H1 (cell line): ENCODE results near the gene CAPN10. TPM values are rescaled to one million over a fixed set of nuclear protein-coding genes. Genes with fewer than 3 reads are reported as not detected.

Experiments
- CTCF ChIA-PET: fragments of 300-600 bp; sonication (Branson Sonifier 250); formaldehyde crosslinking; loops from one replicate; lab custom pipeline; 2021; ENCODE audit not compliant: partially characterized antibody; lab: Charles Lee
- POLR2A ChIA-PET: fragments of 300-600 bp; sonication (Branson Sonifier 250); formaldehyde crosslinking; loops from one replicate; lab custom pipeline; 2021; ENCODE audit warnings: inconsistent platforms; ENCODE audit not compliant: partially characterized antibody; lab: Charles Lee
- DNase-seq, 2 experiments: peaks; one replicate each; pipeline versions ENCODE4 v3.0.0 to v3.0.0-alpha.2; 2010 to 2022; ENCODE audit warnings: low spot score in 2 of 2, low read depth in 1 of 2, mixed read lengths in 1 of 2
- FAIRE-seq: peaks from 2 replicates; lab custom pipeline; 2011; peaks lifted over from hg19 to GRCh38; lab: Jason Lieb, UNC
- H2AFZ ChIP-seq: 2 replicates; pipeline ENCODE4 v1.8.1; 2012; ENCODE audit warnings: low read length, inconsistent platforms
- H2AK5ac ChIP-seq: 2 replicates; pipeline ENCODE4 v1.6.1; 2013; ENCODE audit warnings: low read depth, low read length
- H2BK120ac ChIP-seq: replicated peaks from 2 replicates; pipeline ENCODE3; 2013; ENCODE audit warnings: low read depth, low read length, inconsistent platforms
- H2BK12ac ChIP-seq: 2 replicates; pipeline ENCODE4 v1.6.1; 2013; ENCODE audit warnings: low read depth, low read length
- H2BK15ac ChIP-seq: 2 replicates; pipeline ENCODE4 v1.6.1; 2013; ENCODE audit warnings: low read length
- H2BK20ac ChIP-seq: 2 replicates; pipeline ENCODE4 v1.6.1; 2013; ENCODE audit warnings: low read length
- H2BK5ac ChIP-seq: 2 replicates; pipeline ENCODE4 v1.6.1; 2013; ENCODE audit warnings: low read depth, low read length
- H3K14ac ChIP-seq: 2 replicates; pipeline ENCODE4 v1.6.1; 2013; ENCODE audit warnings: inconsistent platforms; ENCODE audit not compliant: insufficient read length
- H3K18ac ChIP-seq: 2 replicates; pipeline ENCODE4 v1.6.1; 2013; ENCODE audit warnings: low read length; ENCODE audit errors: extremely low read depth
- H3K23ac ChIP-seq: 2 replicates; pipeline ENCODE4 v1.6.1; 2013; ENCODE audit warnings: inconsistent platforms; ENCODE audit not compliant: insufficient read length
- H3K23me2 ChIP-seq: 2 replicates; pipeline ENCODE4 v1.6.1; 2013; ENCODE audit warnings: low read depth, low read length
- H3K27ac ChIP-seq: 2 replicates; pipeline ENCODE4 v1.6.1; 2011; ENCODE audit warnings: low read depth, low read length, inconsistent platforms
- H3K27me3 ChIP-seq, 4 experiments: replicated peaks in 1 of 4; 1 replicate in 1 of 4; 2 replicates in 3 of 4; pipeline versions ENCODE4 v1.6.1 to v1.8.1; 2011 to 2013; ENCODE audit warnings: low read length in 3 of 4, mild to moderate bottlenecking in 3 of 4, inconsistent platforms in 2 of 4, mixed read lengths in 2 of 4, moderate library complexity in 1 of 4; ENCODE audit not compliant: control insufficient read depth in 3 of 4, insufficient read depth in 3 of 4; ENCODE audit errors: extremely low read depth in 1 of 4
- H3K36me3 ChIP-seq, 4 experiments: 2 replicates each; pipeline versions ENCODE4 v1.6.1 to v1.8.1; 2011 to 2013; ENCODE audit warnings: mild to moderate bottlenecking in 4 of 4, low read length in 3 of 4, moderate library complexity in 2 of 4, control low read depth in 1 of 4, inconsistent platforms in 1 of 4; ENCODE audit not compliant: insufficient read depth in 4 of 4, control insufficient read depth in 2 of 4
- H3K4ac ChIP-seq: replicated peaks from 2 replicates; pipeline ENCODE3; 2013; ENCODE audit warnings: low read length, low read depth, mixed read lengths, inconsistent platforms; ENCODE audit not compliant: insufficient read length
- H3K4me1 ChIP-seq, 4 experiments: replicated peaks in 1 of 4; 1 replicate in 1 of 4; 2 replicates in 3 of 4; pipeline versions ENCODE4 v1.6.1 to v1.8.1; 2011 to 2013; ENCODE audit warnings: low read length in 3 of 4, inconsistent platforms in 2 of 4, mixed read lengths in 1 of 4; ENCODE audit not compliant: insufficient read depth in 4 of 4, control insufficient read depth in 3 of 4
- H3K4me2 ChIP-seq, 2 experiments: 2 replicates each; pipeline versions ENCODE4 v1.6.1 to v1.8.1; 2011 to 2013; ENCODE audit warnings: low read depth in 2 of 2, low read length in 2 of 2, control low read depth in 1 of 2, inconsistent platforms in 1 of 2, mild to moderate bottlenecking in 1 of 2; ENCODE audit not compliant: insufficient read depth in 1 of 2
- H3K4me3 ChIP-seq, 4 experiments: fragments of 200-600, 300-600 bp in 1 of 4; sonication (generic), shearing (Covaris generic), sonication (Bioruptor Twin) in 1 of 4; 2 replicates each; pipeline versions ENCODE4 v1.5.1 to v1.8.1; 2011 to 2016; ENCODE audit warnings: low read length in 4 of 4, low read depth in 3 of 4, control low read depth in 2 of 4, inconsistent platforms in 2 of 4, mild to moderate bottlenecking in 2 of 4, mixed read lengths in 1 of 4, moderate library complexity in 1 of 4; ENCODE audit not compliant: insufficient read depth in 2 of 4; ENCODE audit errors: extremely low read depth in 1 of 4
- H3K56ac ChIP-seq: replicated peaks from 2 replicates; pipeline ENCODE3; 2013; ENCODE audit warnings: low read depth, mild to moderate bottlenecking, mixed read lengths, low read length, inconsistent platforms; ENCODE audit not compliant: insufficient read length
- H3K79me1 ChIP-seq: 2 replicates; pipeline ENCODE4 v1.6.1; 2013; ENCODE audit warnings: low read depth, low read length, control low read depth
- H3K79me2 ChIP-seq, 2 experiments: 2 replicates each; pipeline versions ENCODE4 v1.6.1 to v1.8.1; 2012 to 2013; ENCODE audit warnings: low read length in 2 of 2, mild to moderate bottlenecking in 2 of 2, inconsistent platforms in 1 of 2; ENCODE audit not compliant: insufficient read depth in 2 of 2, control insufficient read depth in 1 of 2
- H3K9ac ChIP-seq, 4 experiments: replicated peaks in 1 of 4; 1 replicate in 1 of 4; 2 replicates in 3 of 4; pipeline versions ENCODE4 v1.6.1 to v1.8.1; 2011 to 2013; ENCODE audit warnings: low read depth in 3 of 4, low read length in 3 of 4, control low read depth in 2 of 4, mild to moderate bottlenecking in 2 of 4, moderate library complexity in 2 of 4, inconsistent platforms in 1 of 4; ENCODE audit errors: extremely low read depth in 1 of 4
- H3K9me3 ChIP-seq, 2 experiments: 2 replicates each; pipeline versions ENCODE4 v1.6.1 to v1.8.1; 2012 to 2013; ENCODE audit warnings: mild to moderate bottlenecking in 2 of 2, moderate library complexity in 2 of 2, control low read depth in 1 of 2, inconsistent platforms in 1 of 2, low read depth in 1 of 2, low read length in 1 of 2, mixed read lengths in 1 of 2; ENCODE audit not compliant: insufficient read depth in 2 of 2
- H4K20me1 ChIP-seq, 2 experiments: replicated peaks in 1 of 2; 2 replicates each; pipeline versions ENCODE3 to v1.8.1; 2011 to 2013; ENCODE audit warnings: inconsistent platforms in 2 of 2, low read length in 2 of 2, mild to moderate bottlenecking in 1 of 2; ENCODE audit not compliant: insufficient read depth in 2 of 2, control insufficient read depth in 1 of 2
- H4K5ac ChIP-seq: 2 replicates; pipeline ENCODE4 v1.6.1; 2013; ENCODE audit warnings: low read length, low read depth, mixed read lengths, inconsistent platforms; ENCODE audit not compliant: insufficient read length
- H4K8ac ChIP-seq: 2 replicates; pipeline ENCODE4 v1.8.0; 2013; ENCODE audit warnings: mild to moderate bottlenecking, moderate library complexity, low read length, inconsistent platforms; ENCODE audit not compliant: insufficient read depth; ENCODE audit errors: extremely low read depth
- H4K91ac ChIP-seq: replicated peaks from 2 replicates; pipeline ENCODE3; 2013; ENCODE audit warnings: low read length, mixed read lengths, inconsistent platforms; ENCODE audit not compliant: insufficient read length
- BCL11A ChIP-seq, 2 experiments: IDR thresholded peaks; one replicate each; pipeline ENCODE4 v1.6.1; 2011; ENCODE audit warnings: low read depth in 2 of 2, low read length in 2 of 2, mild to moderate bottlenecking in 2 of 2
- EGR1 ChIP-seq: IDR thresholded peaks from 2 replicates; pipeline ENCODE4 v1.6.1; 2011; ENCODE audit warnings: low read depth, low read length, borderline replicate concordance
- EP300 ChIP-seq, 2 experiments: IDR thresholded peaks; 1 replicate in 1 of 2; 2 replicates in 1 of 2; pipeline ENCODE4 v1.6.1; 2011 to 2012; ENCODE audit warnings: low read depth in 2 of 2, low read length in 2 of 2, mild to moderate bottlenecking in 2 of 2, borderline replicate concordance in 1 of 2, inconsistent platforms in 1 of 2, moderate library complexity in 1 of 2
- HDAC2 ChIP-seq, 2 experiments: fragments of 300-600 bp in 1 of 2; sonication (generic) in 1 of 2; IDR thresholded peaks; 2 replicates each; pipeline ENCODE4 v1.6.1; 2011 to 2012; ENCODE audit warnings: low read depth in 2 of 2, low read length in 2 of 2, mild to moderate bottlenecking in 2 of 2, moderate library complexity in 2 of 2, borderline replicate concordance in 1 of 2, inconsistent platforms in 1 of 2
- JUN ChIP-seq: IDR thresholded peaks from 2 replicates; pipeline ENCODE4 v1.6.1; 2011; ENCODE audit warnings: low read depth, mild to moderate bottlenecking, improper control_type of control experiment, low read length
- MAX ChIP-seq: IDR thresholded peaks from 2 replicates; pipeline ENCODE4 v1.6.1; 2012; ENCODE audit warnings: inconsistent platforms
- NRF1 ChIP-seq: IDR thresholded peaks from 2 replicates; pipeline ENCODE4 v1.6.1; 2011; ENCODE audit warnings: mild to moderate bottlenecking, low read depth, low read length, improper control_type of control experiment
- RXRA ChIP-seq: IDR thresholded peaks from 2 replicates; pipeline ENCODE4 v1.6.1; 2011; ENCODE audit warnings: low read depth, mild to moderate bottlenecking, low read length, moderate library complexity; ENCODE audit not compliant: insufficient read depth
- SIRT6 ChIP-seq: IDR thresholded peaks from one replicate; pipeline ENCODE4 v1.7.1; 2012; ENCODE audit warnings: low read length, inconsistent platforms
- SUZ12 ChIP-seq: fragments of 200-600 bp; sonication (generic); IDR thresholded peaks from 2 replicates; pipeline ENCODE4 v1.6.1; 2012; ENCODE audit warnings: mild to moderate bottlenecking, inconsistent platforms, low read length, moderate library complexity, mixed read lengths
- TAF7 ChIP-seq: optimal IDR thresholded peaks from 2 replicates; pipeline ENCODE3; 2011; ENCODE audit warnings: low read depth, mild to moderate bottlenecking, inconsistent platforms, low read length, moderate library complexity, borderline replicate concordance
- TEAD4 ChIP-seq: IDR thresholded peaks from 2 replicates; pipeline ENCODE4 v1.6.1; 2012; ENCODE audit warnings: low read depth, low read length, inconsistent platforms, mixed read lengths
- YY1 ChIP-seq: IDR thresholded peaks from 2 replicates; pipeline ENCODE4 v1.6.1; 2011; ENCODE audit warnings: low read depth, mild to moderate bottlenecking, low read length
- ZNF274 ChIP-seq: IDR thresholded peaks from 2 replicates; pipeline ENCODE4 v1.7.0; 2012; ENCODE audit warnings: low read length, borderline replicate concordance; ENCODE audit errors: extremely low read depth
- WGBS, 2 experiments: shearing (Covaris generic) in 1 of 2; methylation state at CpG; one replicate each; pipeline versions ENCODE4 v1.1.6 to v1.1.7; 2013 to 2015; ENCODE audit warnings: low lambda C conversion rate in 2 of 2, mixed read lengths in 2 of 2, inconsistent platforms in 1 of 2, low coverage in 1 of 2, missing lambda C conversion rate in 1 of 2; ENCODE audit not compliant: insufficient replicate concordance in 2 of 2, insufficient coverage in 1 of 2, insufficient read length in 1 of 2; ENCODE audit errors: extremely low coverage in 1 of 2, missing lambda C conversion rate in 1 of 2; 5-methylcytosine and 5-hydroxymethylcytosine counted together
- polyA plus RNA-seq, 7 experiments: library from polyadenylated mRNA; depleted of rRNA in 3 of 7; stranded (reverse) in 5 of 7; unstranded in 2 of 7; fragments of >200 nt in 5 of 7; fragments of 200-250 nt in 2 of 7; gene quantifications; 1 replicate in 5 of 7; 2 replicates in 1 of 7; 4 replicates in 1 of 7; pipeline versions ENCODE4 v1.2.1 to v1.2.3, GENCODE V29; 2011 to 2013; ENCODE audit warnings: missing spikeins in 2 of 7, mixed read lengths in 2 of 7
- total RNA-seq: library from RNA; stranded (reverse); fragmentation: NEBNext Ultra II Directional; extraction: Animal tissue kit (Norgen Biotek cat#: 25700); gene quantifications from 2 replicates; pipeline ENCODE4 v1.2.1, GENCODE V29; 2021

Gene CAPN10
- total and polyA plus RNA-seq, 2 of the 8 experiments (the other 6 are each of a cell fraction or from before 2014, with no cell fraction given) = 30.7 to 39.8 TPM

GRCh38 chr2:240637901-240638345, 51.4 kb downstream of the CAPN10 start:
- H2BK5ac ChIP-seq = no peak overlapping the region
- no peaks in the 10 kb centered on the region for H3K79me1 ChIP-seq
- CTCF ChIA-PET = interaction anchor here (1.3 kb wide), 1 partner anchor 11 kb away, joined by 4 read pairs; no protein-coding TSS in a partner anchor

More at GRCh38 chr2:240637901-240638345, 51.4 kb downstream of the CAPN10 start:
- Histone ChIP-seq H4K5ac (no peak overlapping the region), H3K36me3 (no peaks in the 10 kb centered on the region), H2AFZ (no peak overlapping the region), H3K56ac (no peak overlapping the region), H2BK15ac (no peak overlapping the region), H2BK12ac (no peak overlapping the region), H3K4me3 (no peak overlapping the region), H4K20me1 (no peaks in the 10 kb centered on the region), H3K4me2 (no peak overlapping the region), H2BK120ac (no peak overlapping the region), H3K79me2 (no peaks in the 10 kb centered on the region), H2AK5ac (no peak overlapping the region), H3K27me3 (no peaks in the 10 kb centered on the region; a peak in 1 of 7 replicates), H3K14ac (no peak overlapping the region), H3K23ac (no peak overlapping the region), H3K4me1 (no peaks in the 10 kb centered on the region; a peak in 1 of 7 replicates), H4K8ac (no peak overlapping the region), H2BK20ac (no peak overlapping the region), H3K23me2 (no peaks in the 10 kb centered on the region), H3K4ac (no peak overlapping the region), H3K9ac (no peak overlapping the region), H3K18ac (no peak overlapping the region), H3K9me3 (peaks cover 22 to 38% of the 10 kb centered on the region in 2 experiments), H4K91ac (no peak overlapping the region), H3K27ac (no peak overlapping the region)
- POLR2A ChIA-PET = interaction anchor here (0.7 kb wide), 1 partner anchor 15 kb away, joined by 3 read pairs; no protein-coding TSS in a partner anchor
- WGBS, 2 experiments = 86% methylated on average over 6 of the region's 8 CpGs; no CpG with 5 or more reads in 1 of the 2 experiments
- TF ChIP-seq BCL11A (IDR thresholded peaks at IDR 0.05; ENCODE audit: low read depth in 2 of 2, low read length in 2 of 2) (no peak), RXRA (no peak), HDAC2 (IDR thresholded peaks at IDR 0.05; ENCODE audit: borderline replicate concordance in 1 of 2, low read depth in 2 of 2, low read length in 2 of 2) (no peak), SUZ12 (no peak), ZNF274 (no peak), NRF1 (no peak), JUN (no peak), SIRT6 (no peak), YY1 (no peak), EGR1 (no peak), MAX (no peak), TEAD4 (no peak), TAF7 (no peak), EP300 (IDR thresholded peaks at IDR 0.05; ENCODE audit: borderline replicate concordance in 1 of 2, low read depth in 2 of 2, low read length in 2 of 2) (no peak)
- FAIRE-seq (no peak), DNase-seq (no peak)
